NOMO-1 treated with DMSO at 0.1 percent for 48 hours (cell line): Measurements from ENCODE around the gene CCDC107.
A peak's percentile ranks its signal among the peaks of the same experiment; 100 is the strongest.

Source experiments
- DNase-seq: peaks from one replicate; lab custom pipeline; 2025; ENCODE audit not compliant: unreplicated experiment; lab: John Stamatoyannopoulos, UW

CCDC107 gene

DNA sequence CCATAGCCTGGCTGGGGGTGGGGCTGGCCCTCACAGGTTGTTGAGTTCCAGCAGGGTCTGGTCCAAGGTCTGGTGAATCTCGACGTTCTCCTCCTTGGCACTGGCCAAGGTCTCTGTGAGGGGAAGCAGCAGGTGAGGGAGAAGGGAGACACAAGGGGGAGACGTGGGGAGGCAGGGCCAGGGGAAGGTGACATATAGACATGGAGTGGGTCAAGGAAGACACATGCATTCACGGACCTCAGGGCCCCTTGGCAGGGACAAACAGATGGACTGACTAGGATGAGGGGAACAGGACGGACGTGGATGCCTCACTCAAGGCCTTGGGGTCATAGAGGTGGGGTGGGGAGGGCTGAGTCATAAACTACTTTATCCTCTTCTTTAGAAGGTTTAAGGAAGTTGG is 24.0 kb downstream of the CCDC107 start:
- no peak for DNase-seq

DNA sequence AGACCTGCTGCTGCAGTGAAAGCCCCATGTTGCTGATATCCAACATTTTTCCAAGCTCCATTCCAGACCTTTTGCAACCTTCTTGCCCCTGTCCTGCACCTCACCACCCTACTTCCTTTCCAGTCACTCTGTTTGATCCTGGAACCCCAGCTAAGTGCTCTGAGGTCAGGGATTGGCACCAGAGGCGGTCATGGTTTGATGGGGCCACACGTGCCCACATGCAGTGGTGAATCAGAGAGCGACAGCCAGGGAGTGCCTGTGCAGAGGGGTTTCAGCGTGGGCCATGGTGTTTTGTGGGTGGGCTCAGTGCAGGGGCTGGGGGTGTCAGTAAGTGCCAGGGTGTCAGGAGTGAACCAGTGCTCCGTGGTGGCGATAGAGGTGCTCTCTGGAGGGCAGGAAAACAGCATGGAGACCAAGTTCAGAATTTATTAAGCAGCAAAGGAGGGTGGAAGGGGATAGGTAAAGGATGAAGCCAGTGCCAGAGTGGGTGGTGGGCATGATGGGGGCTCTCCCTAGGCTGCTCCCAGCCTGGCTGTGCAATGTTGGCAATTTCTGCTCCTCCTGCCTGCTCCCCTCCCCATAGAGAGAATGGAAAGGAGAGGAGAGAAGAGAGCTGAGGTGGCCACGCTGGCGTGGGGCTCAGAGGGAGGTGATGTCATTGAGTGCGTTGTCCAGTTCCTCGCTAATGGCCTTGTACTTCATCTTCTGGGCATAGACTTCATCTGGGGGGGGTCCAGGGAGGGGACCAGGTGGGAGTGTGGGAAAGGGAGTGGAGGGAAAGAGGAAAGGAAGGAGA is 24.6 kb downstream of the CCDC107 start:
- DNase-seq = no peak

DNA sequence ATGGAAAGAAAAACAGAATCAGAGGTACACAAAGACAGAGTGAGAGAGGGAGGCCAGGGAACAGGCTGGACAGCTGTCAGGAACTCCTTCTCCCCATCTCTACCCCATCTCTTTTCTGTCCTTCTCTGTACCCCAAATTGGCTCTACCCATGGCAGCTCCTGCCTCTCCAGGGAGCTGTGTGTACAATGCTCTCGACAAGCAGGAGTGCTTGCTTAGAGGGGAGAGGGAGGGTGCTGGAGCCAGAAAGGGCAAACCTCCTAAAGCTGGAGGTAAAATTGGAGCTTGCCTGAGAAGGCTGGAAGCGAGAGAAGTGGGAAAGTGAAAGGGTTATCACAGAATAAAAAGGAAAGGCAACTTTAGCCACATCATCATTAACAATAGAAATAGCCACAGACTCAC is 25.2 kb downstream of the CCDC107 start:
- no peak for DNase-seq

DNA sequence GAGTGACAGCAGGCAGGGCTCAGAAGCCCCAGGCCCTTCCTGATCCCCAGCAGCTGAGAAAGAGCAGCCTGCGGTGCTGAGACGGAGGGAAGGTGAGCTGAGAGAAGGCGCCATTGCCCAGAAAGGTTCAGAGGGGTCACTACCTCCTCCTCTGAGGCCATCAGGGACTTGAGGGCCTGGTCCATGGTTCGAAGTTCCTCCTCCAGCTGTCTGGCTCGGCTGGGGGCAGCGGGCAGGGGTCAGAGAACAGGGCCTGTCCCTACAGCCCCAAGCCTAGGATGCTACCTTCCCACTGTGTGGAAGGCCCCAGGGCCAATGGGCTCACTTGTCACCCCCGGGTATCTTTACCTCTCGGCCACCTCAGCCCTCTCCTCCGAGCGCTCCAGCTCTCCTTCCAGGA is 26.8 kb downstream of the CCDC107 start:
- no peak for DNase-seq

DNA sequence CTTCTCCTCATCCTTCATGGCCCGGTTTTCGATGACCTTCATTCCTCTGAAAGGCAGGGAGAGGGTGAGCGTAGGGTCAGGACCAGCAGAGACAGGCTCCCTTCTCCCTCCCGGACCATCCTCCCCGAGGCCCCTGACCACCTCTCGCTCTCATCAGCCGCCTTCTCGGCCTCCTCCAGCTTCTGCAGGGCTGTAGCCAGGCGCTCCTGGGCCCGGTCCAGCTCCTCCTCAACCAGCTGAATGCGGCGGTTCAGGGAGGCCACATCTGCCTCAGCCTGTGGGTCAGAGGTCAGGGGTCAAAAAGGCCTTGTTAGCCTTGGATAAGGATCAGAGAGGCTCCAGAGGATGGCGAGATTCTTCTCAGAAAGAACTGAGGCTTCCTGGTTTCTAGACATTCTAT is 27.4 kb downstream of the CCDC107 start:
- DNase-seq = no peak

DNA sequence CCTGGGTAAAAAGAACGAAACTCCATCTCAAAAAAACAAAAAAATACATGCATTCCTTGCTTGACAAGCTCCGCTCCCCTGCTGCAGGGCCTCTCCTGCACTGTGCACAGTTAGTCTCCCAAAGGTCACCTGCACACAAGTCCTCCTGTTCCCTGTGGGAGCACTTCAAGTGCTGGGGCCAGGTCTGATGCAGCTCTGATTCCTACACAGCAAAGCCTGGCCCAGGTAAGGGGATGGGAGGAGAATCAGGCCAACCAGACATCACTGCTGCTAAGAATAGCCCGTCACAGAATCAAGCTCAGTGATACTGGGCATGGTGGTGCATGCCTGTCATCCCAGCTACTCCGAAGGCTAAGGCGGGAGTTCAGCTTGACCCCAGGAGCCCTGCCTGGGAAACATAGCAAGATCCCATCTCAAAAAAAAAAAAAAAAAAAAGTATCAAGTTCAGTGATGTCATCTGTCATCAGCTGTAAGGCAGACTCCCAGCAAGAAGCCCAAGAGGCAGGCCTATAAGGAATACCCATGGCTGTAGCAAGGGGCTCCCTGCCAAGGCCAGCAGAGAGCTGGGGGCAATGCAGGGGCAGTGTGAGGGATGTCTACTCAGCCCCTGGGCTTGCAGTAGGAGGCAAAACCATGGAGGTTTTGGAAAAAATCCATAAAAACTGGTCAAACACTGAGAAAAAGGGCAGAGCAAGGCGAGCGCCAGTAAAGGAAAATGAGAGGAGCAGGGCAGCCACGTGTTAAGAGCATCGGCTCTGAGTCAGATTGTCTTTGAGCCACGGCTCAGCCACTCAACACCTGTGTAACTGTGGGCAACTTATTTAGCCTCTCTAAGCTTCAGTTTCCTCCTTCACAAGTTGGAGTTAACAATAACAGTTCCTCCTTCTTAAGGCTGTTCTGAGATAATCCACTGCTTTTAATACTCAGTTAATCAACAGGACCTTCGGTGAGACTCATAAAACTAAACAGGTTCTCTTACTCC is 28.4 kb downstream of the CCDC107 start:
- no peak for DNase-seq

DNA sequence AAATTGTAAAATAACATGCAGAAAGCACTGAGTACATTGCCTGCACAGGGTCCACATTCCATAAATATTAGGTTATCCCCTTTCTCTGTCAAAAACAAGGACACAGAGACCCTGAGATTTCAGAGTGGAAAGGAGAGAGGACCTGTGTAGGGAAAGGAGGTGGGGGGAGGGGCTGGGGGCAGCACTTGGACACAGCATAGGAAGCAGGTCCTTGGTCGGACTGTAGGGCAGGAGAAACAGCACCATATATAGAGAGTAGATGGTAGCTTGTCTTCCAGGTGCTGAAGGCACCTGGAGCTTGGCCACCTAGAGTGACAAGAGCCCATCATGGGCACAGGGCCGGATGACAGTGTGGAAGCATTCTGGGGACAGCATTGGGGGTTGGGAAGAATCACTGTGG is 29.2 kb downstream of the CCDC107 start:
- DNase-seq = no peak

DNA sequence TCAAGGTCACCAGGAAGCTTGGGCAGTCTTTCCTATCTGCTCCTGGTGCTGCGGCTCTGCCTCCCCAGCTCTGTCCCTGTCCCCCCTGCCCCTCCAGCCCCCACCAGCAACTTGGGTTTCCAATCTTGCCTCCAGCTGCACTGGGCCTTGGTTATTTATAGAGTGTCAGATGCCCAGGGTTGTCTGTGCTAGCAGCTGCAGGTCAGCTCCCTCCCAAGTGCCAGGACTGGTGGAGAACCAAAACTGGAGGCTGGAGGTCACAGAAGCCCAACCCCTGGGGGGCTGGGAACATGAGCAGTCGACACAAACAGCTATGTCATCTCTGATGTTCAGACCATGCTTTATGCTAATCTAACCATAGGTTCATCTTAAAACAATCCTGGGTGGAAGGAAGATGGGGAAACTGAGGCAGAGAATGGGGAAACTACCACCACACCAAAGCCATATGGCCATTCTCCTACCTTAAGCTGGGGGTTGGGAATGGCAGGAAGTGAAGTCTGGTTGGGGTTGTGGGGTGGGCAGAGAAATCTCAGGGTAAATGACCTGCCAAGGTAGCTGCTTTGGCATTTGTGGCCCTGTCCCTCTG is 30.0 kb downstream of the CCDC107 start:
- DNase-seq = no peak

DNA sequence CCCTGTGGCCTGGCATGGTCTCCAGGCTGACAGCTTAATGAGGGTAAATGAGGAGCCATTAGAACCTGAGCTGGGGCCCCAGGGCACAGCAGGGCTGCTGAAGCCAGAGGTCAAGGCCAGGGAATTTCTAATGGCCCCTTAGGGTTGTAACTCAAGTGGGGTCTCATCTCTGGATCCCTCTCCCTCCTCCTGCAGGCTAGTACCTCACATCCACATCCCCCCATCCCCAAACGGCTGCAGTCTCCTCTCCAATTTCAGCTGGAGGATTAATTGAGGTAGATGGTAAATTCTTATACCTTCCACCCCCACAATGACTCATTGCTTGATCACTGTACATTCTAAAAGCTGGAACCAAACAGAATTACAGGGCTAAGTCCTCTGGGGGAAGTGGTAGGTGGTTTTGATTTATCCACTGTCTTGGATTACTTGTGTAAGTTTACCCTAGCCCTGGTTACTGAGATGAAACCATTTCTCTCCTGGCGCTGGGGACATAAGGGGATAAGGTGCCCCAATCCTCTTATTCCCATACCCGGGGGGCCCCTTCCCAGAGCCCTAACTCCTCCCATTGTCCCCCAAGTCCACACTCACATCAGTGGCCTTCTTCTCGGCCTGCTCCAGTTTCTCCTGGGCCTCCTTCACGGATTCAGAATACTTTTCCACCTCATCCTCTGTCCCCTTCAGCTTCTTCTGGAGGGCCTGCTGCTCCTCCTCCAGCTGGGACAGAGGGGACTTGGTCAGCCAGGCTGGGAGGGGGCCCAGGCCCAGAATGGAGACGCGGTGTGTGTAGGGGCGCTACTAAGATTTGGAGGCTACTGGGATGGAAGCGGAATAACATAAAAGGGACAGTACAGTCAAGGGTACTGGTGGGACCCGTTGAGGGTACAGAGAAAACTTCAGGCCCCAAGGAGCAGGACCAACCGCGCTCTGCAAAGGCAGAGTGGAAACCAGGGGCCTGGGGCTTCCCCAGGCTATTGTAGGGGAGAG is 30.8 kb downstream of the CCDC107 start:
- DNase-seq = peak; percentile 8

DNA sequence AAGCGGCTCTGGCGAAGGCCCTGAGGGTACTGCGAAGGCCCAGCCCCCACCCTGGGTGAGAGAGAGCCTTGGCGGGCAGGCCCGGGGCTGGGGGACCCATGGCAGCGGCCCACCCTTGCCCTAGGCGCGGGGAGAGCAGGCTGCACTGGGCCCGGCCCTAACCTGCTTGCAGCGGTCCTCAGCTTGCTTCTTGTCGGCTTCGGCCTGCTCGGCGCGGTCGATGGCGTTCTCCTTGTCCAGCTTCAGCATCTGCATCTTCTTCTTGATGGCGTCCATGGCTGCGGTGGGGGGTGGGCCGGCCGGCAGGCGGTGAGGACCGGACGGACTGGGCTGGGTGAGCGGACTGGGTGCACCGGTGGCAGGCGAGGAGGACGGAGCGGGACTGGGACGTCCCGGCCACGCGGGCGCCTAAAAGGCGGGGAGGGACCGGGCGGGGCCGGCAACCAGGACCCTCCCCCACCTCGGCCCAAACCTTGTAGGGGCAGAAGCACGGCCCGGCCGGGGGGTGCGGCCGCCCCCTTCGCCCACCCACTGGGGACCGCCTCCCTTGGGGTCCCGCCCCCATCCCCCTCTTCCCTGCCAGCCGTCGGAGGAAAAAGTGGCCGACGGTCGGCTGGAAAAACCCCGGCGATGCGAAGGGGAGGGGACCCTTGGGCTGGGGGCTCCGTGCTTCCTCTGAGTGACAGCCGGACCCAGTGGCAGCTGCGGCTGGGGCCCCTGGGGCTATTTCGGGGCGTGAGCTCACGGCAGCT is 31.6 kb downstream of the CCDC107 start, which contains the start of gene TPM2:
Gene TPM2 (minus strand): TSS at position 384 of the 752 bp plus-strand sequence. CDS start 108 bp downstream, at position 276.
- DNase-seq = no peak

DNA sequence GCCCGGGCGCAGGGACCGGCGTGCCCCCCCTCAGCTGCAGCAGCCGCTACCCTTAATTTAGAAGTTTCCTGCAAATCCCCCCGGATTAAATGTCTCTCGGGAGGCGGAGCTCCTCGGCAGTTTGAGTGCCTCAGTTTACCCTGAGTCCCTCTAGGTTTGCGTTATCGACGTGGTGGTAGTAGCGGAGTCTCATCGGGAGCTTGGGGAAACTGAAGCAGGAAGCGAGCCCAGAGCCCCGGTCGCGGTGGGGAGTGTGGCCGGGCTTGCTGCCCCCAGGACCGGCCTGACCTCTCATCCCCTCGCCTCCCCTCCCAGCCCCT is 32.2 kb downstream of the CCDC107 start:
- DNase-seq = no peak

DNA sequence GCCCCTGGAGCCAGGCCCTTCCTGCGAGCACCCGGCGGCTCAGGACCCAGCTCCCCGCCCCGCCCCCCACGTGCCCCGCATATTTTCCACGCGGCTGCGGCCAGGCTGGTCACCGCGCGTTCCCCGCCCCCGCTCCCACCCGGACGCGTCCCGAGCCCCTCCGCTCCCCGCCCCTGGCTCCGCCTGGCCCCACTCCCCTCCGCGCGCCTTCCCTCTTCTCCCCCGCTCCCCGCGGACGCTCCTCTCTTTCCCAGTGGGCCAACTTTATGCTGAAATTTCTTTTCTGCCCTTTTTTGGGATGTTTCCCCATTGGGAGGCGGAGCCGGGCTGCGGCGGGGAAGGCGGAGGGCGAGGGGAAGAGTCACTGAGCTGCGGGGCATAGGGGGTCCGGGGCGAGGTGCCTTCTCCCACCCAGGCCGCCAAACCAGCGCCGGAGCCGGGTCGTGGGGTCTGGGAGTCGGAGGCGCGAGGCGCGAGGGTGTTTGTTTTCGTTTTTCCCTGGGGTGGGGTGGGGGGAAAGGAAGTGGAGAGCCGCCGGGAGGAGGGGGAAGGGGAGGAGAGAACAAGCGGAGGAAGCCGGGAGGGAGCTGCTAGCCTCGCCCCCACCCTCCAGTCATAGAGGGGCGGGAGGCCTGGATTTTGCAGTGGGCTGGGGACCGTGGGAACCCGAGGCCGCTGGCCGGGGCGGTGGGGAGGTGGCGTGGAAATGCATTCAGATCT is 32.7 kb downstream of the CCDC107 start:
- peak; percentile 37 for DNase-seq

DNA sequence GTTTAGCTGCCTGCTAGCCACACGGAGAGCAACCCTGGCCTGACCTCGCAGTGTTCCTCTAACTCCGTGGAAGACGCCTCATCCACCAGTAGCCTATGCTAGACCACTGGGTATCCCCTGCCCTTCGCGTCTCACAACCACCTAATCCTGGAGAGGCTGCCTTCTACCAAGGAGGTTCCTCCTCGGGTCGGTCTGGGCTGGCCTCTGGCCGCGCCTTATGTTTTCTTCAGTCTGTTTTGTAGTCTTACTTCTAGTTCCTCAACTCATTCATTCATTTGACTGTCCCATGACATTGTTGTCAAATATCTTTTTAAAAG is 33.2 kb downstream of the CCDC107 start:
- peak; percentile 38 for DNase-seq

DNA sequence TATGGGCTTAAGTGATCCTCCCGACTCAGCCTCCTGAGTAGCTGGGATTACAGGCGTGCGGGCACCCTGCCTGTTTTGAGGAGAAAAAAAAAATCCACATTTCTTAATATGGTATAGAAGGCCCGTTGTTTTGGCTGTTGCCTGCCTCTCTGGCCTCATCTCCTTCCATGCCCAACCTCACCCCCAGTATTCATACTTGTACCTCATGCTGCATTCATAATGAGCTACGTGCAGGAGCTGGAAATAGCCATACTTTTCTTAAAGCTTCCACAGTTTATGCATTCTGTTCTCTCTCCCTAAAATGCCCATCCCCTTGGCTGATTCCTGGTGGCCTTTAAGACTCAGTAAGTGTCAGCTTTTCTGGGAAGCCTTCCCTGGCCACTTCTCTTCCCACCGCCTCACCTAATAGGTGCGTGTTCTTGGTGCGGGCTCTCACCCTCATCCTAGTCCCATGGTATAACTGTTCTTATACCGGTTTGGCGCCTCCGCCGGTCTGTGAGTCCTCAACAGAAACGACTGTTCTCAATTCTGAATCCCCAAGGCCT is 33.7 kb downstream of the CCDC107 start:
- DNase-seq = no peak

DNA sequence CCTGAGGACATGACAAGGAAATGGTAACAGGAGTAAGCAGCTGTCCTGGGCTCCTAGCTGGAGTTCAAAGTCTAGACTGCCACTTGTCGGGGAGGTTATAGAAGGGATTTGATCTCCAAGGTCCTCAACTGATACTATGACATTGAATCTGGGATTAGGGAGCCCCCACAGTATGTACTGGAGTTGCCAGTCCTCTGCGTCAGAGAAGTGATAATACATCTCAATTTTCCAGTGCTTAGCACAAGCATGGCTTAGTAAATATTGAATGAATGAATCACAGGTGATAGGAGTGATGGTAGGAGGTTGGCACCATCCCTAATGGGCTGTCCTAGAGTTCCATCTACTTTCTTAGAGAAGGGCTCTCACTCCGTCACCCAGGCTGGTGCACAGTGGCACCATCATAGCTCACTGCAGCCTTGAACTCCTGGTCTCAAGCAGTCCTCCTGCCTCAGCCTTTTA is 37.9 kb downstream of the CCDC107 start:
- no peak for DNase-seq

DNA sequence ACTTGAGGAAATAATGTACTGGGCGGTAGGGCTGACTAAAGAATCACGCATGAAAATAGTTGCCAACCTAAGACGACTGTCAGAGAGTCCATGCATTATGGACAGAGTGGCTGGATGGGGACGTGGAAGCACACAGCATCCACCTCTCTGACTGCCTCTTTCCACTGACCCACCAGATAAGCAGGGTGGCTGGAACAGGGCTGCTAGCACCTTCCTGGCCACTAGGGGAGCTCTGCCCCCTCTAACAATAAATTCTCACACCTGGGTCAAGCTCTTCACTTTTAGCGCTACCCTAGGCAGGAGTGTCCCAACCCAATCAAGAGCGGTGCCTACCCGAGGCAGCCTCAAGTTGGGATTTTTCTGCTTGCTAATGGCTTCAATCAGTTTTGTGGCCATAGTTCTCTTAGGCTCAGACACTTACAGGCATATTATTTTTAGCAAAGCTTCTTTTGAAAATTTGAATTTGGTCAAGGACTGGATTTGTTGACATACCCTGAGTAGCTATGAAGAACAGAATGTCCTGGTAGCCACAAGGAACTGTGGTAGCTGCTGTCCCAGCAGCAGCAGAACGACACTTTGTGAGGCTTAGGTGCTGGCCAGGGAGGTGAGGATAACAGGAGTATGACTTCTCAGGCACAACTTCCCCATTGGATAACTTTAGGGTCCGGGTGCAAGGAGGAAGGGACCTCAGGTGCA is 38.6 kb downstream of the CCDC107 start:
- peak; percentile 44 for DNase-seq

DNA sequence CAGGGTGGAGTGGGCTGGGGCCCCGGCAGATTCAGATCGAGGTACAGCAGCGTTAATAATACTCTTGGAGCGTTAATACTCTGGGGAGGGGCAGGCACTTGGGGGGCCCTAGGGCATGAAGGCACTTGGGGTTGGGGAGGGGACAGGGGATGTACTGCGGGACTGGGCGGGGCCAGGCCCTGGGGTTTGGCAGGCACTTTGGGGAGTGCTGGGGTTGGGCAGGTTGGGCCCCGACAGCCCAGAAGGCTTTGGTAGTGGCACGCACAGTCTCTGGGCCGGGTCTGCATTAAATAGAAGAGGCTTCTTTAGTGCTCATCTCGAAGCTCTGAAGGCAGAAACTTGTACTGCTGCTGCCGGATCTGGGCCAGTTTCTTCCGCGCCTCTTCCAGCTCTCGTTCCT is 39.4 kb downstream of the CCDC107 start:
- DNase-seq = no peak

DNA sequence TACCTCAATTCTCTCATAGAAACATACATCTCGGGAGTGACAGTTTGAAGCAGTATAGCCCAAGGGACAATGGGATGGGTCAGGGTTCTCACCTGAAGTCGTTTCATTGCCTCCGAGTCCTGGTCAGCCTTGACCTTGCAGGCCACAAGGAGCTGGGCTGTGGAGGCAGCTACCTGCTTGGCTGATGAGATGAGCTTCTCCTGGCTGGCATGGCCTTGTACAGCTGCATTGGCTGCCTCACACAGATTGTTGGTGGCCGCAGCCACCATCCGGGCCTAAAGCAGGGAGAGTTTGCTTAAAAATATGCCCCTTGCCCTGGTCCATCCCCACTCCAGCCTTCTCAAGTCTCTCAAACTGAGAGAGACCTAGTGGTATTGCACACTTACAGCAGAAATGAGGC is 40.1 kb downstream of the CCDC107 start:
- no peak for DNase-seq
